GM19240 (cell line): ENCODE data around the gene C3orf22.

ENCODE experiments used
- DNase-seq: peaks from one replicate; pipeline ENCODE4 v3.0.0; 2011; ENCODE audit warnings: low spot score; ENCODE audit not compliant: insufficient read length

The C3orf22 gene

GRCh38 chr3:126556637-126557414, 1.9 kb downstream of the C3orf22 start:
- no peak for DNase-seq

- no peak for DNase-seq
Measured at GRCh38 chr3:126555795-126556636, 2.7 kb downstream of the C3orf22 start.

GRCh38 chr3:126554560-126555525, 3.9 kb downstream of the C3orf22 start:
- DNase-seq, result no peak

GRCh38 chr3:126553284-126554084, 5.2 kb downstream of the C3orf22 start:
- DNase-seq, result no peak

GRCh38 chr3:126552688-126553283, 5.9 kb downstream of the C3orf22 start:
- no peak for DNase-seq

GRCh38 chr3:126551839-126552687, 6.7 kb downstream of the C3orf22 start:
- DNase-seq, result no peak

- no peak for DNase-seq
Measured at GRCh38 chr3:126551121-126551838, 7.5 kb downstream of the C3orf22 start.

GRCh38 chr3:126550488-126551051, 8.2 kb downstream of the C3orf22 start:
- no peak for DNase-seq

GRCh38 chr3:126549861-126550487, 8.8 kb downstream of the C3orf22 start:
- DNase-seq, result no peak

- no peak for DNase-seq
Measured at GRCh38 chr3:126548556-126549466, 9.9 kb downstream of the C3orf22 start.

- no peak for DNase-seq
Measured at GRCh38 chr3:126547721-126548120, 11.0 kb downstream of the C3orf22 start.

GRCh38 chr3:126546549-126547239, 12.0 kb downstream of the C3orf22 start:
- DNase-seq, result no peak

GRCh38 chr3:126546013-126546412, 12.7 kb downstream of the C3orf22 start:
- DNase-seq, result no peak

- no peak for DNase-seq
Measured at GRCh38 chr3:126545544-126545943, 13.2 kb downstream of the C3orf22 start.

- no peak for DNase-seq
Measured at GRCh38 chr3:126544596-126545281, 14.0 kb downstream of the C3orf22 start.
